ENCODE measurements around the gene ATP5F1D.
A peak's percentile ranks its signal among the peaks of the same experiment; 100 is the strongest.

Gene ATP5F1D

DNA sequence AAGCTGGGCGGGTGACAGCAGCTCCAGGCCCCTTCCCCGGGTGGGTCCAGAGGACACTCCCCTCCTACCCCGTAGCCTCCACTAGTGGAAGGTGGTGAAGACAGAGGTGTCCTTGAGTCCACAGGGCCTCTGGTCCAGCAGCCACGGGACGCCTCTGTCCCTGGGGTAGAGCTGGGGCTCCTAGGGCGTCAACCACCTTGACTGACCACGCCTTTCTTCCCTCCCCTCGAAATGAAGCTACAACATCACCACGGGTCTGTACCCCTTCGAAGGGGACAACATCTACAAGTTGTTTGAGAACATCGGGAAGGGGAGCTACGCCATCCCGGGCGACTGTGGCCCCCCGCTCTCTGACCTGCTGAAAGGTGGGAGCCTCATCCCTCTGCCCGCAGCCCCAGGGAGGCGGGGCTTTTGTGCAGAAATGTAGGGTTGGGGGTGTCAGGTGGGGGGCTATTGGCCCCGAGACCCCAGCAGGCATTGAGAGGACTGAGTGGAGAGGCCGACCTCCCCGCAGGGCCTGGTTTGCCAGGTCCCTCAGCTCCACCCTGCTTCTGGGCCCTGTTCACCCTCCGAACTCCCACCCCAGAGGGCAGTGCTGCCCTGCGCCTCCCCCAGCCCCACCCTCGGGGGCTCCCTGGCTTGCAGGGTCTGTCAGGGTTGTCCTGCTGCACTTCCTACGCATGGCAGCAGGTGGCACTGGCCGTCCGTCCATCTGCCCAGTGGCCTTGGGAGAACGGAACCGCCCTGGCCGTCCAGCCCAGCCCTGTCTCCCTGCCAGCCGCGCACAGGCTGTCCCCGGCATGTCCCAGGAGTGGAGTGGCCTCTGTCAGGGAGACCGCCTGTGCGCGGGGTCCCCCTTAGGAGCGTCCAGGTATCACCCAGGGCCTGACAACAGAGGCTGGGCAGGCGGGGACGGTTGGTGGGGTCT, 20.3 kb upstream of the ATP5F1D start:
- peak; percentile 88 for DNase-seq (ENCODE audit: low spot score)

DNA sequence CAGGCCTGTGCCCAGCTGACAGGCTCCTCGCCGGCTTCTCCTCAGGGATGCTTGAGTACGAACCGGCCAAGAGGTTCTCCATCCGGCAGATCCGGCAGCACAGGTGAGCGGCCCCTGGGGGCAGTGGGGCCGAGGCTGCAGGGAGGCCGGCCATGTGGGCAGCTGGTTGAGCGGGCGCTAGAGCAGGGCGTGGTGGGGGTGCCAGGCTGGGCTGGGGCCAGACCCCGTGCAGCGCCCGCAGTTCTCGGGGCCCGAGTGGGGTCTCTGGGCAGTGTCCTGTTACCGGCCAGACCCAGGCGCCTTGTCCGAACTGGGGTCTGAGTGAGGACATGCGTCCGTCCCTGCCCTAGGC, 19.7 kb upstream of the ATP5F1D start:
- no peak for DNase-seq (ENCODE audit: low spot score)

DNA sequence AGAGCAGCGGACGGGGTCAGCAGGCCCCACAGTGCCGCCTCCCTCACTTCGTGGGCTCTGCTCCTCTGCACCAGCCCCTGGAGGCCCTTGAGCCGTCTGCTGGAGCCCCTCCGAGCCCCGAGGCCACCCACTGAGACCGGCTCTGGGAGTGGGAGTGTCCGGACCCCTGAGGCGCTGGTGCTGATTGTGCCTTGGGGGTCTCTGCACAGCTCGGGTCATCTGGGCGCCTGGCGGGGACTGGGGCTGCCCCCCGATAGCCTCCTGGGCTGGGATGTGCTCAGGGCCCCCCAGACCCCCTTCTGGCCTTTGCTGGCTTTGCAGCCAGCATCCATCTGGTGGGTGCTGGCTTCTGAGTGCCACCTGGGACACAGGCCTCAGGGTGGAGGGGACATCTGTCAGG, 19.2 kb upstream of the ATP5F1D start:
- no peak for DNase-seq (ENCODE audit: low spot score)

DNA sequence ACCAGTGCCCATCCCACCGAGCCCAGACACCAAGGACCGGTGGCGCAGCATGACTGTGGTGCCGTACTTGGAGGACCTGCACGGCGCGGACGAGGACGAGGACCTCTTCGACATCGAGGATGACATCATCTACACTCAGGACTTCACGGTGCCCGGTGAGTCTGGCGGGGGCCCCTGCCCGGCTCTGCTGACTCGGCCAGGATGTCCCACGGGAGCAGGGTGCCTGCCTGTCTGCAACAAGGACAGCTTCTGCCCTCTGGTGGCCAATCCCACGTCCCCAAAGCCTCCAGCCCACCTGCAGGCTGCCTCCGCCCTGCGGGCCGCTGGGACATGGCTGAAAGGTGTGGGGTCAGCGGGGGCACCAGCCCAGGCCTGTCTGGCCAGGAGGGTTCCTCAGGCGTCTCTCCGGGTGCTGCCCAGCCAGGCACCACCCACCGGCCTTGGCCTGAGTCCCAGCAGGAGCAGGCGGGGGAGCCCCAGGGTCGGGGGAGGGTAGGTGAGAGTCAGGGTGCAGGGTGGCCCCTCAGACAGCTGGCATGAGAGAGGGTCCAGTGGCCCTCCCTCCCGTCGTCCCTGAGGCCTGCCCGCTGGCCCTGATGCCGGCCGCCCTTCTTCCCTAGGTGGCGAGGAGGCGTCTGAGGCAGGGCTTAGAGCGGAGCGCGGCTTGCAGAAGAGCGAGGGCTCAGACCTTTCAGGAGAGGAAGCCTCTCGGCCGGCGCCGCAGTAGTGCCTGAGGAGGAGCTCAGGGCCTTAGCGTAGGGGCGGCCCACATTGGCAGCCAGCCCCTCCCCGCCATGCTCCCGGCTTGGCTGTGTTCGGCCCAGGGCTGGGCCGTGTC, 18.3 kb upstream of the ATP5F1D start:
- peak; percentile 97 for DNase-seq (ENCODE audit: low spot score)

DNA sequence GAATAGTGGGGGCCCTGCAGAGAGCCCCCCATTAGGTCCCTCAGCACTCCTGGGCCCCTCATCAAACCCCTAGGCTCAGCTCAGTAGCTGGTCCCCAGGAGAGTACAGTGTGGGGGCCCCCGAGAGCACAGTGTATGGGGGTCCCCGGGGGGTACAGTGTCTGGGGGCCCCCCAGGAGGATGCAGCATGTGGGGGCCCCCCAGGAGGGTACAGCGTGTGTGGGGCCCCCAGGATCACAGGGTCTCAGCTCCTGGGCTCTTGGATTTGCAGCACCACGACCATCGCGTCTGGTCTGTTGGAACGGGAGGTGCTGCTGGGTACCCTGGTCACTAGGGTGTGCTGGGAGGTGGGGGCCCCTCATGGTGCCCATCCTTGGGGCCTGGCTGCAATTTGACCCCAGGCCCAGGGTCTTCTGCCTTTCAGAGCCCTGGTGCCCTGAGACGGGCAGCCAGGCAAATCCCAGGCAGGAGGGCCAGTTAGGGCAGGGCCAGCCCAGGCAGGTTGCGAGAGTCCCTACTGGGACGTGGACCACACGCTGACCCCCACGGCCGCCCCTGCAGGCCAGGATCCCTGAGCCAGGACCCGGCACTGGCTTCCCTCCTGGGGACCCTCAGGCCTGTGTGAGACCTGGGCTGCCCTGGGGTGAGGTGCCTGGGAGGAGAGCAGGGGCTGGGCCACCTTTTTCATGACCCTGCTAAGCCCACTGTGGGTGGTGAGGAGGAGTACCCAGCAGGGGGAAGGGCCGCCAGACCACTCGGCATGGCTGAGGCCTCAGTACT, 17.3 kb upstream of the ATP5F1D start:
- DNase-seq (ENCODE audit: low spot score), result no peak

DNA sequence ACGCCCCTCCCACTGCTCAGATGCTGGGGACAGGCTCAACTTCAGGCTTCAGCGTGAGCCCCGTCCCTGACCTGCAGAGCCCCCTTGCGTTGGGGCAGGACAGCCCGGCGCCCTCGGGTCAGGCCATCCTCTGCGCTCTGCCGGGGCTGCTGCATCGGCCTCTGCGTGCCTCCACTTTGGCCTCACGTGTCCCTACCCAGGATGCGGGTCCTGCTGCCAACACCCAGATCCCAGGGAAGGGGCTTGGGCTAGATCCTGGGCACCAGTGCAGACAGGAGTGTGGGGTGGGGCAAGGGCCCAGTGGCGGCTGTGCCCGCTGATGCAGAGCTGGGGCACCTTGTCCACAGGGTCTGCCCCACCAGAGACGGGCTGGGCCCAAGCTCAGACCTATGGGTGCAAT, 16.7 kb upstream of the ATP5F1D start:
- no peak for DNase-seq (ENCODE audit: low spot score)

DNA sequence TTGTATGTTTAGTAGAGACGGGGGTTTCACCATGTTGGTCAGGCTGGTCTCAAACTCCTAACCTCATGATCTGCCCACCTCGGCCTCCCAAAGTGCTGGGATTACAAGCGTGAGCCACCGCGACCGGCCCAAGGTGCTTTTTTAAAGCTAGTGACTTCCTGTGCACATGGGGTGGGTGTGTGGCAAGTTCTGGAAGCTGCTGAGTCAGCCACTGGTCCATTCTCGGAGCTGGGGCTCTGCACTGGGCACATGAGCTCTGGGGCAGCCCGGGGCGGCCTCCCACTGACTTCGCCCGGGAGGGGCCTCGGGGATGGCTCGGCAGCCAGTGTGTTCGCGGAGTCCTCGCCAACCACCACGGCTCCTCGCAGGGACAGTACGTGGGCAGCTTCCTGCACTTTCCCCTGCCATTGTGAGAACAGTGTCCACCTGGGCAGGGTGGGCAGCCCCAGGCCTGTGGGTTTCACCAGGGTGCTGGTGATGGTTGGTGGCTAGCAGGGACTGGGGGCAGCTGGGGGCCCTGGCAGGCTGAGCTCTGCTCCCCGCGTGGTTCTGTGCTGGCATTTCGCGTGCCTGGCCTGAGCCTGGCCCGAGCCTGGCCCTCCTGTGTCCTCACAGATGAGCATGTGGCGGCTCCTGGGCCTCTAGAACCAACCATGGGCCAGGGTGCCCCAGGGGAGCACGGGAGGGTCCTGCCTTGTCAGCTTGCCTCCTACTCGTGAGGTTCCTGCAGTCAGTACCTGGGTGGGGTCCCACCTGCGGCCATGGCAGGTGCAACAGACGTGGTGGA, 15.9 kb upstream of the ATP5F1D start:
- DNase-seq (ENCODE audit: low spot score), result no peak

DNA sequence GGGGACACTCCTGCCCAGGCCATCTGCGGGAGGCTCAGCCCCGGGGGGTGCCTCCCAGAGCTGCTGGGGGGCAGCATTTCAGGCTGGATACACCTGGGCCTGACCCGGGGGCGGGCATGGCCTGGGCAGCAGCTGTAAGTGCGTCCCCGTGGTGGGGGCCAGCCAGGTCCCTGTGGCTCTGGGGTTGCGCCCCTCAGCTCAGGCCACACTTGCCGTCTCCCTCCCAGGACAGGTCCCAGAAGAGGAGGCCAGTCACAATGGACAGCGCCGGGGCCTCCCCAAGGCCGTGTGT, 15.4 kb upstream of the ATP5F1D start:
- no peak for DNase-seq (ENCODE audit: low spot score)

DNA sequence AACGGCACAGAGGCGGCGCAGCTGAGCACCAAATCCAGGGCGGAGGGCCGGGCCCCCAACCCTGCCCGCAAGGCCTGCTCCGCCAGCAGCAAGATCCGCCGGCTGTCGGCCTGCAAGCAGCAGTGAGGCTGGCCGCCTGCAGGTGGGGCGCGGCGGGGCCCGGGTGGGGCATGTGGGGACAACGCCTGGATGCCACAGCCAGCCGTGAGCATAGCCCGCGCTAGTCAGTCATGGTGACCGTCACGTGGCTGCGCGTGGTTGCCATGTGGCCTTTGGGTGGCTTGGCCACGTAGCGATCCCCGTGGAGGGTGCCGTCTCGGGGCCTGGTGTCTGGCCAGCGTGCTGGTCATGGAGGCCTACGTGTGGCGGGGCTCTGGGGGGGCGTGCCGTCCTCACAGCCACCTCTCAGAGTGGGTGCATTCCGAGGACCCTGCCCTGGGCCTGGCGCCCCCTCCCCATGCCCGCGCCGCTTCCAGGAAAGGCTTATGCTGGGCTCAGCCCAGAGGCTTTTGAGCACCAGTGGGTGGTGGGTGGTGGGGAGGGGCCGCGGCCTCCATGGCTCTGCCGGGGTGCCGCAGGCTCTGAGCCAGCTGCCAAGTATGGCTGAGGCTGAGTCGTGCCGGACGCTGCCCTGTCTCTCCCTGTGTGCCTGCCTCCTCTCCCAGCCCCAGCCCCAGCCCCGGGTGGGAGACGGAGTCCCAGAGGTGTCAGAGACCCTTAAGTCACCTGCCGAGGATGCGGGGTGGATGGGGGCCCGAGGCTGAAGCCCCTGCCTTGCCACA, 14.8 kb upstream of the ATP5F1D start:
- no peak for DNase-seq (ENCODE audit: low spot score)

DNA sequence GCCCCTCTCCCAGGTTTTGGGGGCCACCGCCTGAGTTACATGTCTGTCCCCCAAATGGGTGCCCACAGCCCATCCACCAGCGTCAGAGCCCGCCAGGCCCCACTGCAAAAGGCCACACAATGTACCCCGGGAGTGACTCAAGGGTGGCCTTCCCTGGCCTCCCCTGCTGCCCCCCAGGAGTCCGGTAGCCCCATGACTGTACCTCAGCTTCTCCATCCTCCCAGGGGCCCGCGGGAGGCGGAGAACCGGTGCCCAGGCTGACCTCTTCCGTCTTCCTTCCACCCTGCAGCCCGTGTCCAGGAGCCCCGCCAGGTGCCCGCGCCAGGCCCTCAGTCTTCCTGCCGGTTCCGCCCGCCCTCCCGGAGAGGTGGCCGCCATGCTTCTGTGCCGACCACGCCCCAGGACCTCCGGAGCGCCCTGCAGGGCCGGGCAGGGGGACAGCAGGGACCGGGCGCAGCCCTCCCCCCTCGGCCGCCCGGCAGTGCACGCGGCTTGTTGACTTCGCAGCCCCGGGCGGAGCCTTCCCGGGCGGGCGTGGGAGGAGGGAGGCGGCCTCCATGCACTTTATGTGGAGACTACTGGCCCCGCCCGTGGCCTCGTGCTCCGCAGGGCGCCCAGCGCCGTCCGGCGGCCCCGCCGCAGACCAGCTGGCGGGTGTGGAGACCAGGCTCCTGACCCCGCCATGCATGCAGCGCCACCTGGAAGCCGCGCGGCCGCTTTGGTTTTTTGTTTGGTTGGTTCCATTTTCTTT, 14.1 kb upstream of the ATP5F1D start:
- DNase-seq (ENCODE audit: low spot score), result no peak

DNA sequence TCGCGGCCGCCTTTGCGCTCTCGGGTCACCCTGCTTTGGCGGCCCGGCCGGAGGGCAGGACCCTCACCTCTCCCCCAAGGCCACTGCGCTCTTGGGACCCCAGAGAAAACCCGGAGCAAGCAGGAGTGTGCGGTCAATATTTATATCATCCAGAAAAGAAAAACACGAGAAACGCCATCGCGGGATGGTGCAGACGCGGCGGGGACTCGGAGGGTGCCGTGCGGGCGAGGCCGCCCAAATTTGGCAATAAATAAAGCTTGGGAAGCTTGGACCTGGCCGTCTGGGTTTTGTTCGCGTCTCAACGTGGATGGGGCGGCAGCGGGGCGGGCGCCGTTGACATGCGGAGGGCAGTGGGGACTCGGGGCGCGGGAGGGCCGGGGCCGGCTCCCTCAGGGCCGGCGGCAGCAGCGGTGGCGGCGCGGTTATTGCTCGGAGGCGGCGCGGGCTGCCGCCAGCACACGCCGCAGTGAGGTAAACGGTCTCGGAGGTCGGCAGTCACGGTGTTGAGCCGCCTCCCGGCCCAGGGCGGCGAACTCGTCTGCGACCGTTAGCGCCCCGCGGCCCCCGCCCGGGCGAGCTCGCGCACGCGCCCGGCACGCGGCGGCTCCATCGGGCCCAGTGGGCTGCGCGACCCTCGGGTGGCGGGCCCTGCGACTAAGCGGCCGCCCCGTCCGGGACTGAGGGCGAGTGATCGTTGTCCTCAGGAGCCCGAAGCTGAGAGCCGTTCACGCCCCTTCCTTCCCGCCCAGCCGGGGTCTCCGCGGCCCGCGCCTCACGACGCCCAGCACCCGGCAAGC, 13.2 kb upstream of the ATP5F1D start:
- no peak for DNase-seq (ENCODE audit: low spot score)

DNA sequence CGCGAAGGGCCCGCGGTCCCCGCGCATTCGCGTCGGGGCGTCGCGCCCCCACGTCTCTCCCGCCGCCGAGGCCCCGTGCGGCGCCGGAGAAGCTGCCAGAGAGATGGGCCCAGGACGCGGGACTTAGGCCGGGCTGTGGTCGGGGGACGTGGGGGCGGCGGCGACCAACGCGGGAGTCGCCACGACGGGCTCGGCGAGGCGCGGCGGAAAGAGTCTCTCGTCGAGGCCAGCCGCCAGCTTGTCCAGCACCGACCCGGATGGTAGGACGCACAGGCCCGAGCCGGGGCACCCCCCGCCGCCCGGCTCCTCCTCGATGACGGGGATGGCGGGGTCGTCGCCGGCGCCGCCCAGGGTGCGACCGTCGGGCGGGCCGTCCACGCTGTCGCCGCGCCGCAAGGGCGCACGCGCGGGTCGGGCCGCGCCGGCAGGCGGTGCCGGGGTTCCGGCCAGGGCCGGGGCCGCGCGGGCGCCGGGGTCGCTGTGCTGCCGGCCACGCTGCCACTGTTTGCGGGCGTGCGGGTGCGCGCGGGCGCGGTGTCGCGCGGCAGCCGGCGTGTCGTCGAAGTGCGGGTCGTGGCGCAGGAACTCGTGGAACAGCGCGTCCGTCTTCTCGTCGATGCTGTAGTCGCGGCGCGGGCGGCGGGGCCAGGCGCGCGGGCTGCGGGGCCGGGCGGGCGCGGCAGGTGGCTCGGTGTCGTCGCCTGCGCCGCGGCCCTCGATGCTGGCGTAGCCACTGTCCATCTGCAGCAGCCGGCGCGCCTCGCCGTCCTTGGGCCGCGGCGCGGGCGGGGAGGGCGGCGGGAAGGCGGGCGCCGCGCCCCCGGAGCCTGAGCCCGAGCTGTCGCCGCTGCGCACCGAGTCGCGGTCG, 12.3 kb upstream of the ATP5F1D start:
- DNase-seq (ENCODE audit: low spot score), result no peak

DNA sequence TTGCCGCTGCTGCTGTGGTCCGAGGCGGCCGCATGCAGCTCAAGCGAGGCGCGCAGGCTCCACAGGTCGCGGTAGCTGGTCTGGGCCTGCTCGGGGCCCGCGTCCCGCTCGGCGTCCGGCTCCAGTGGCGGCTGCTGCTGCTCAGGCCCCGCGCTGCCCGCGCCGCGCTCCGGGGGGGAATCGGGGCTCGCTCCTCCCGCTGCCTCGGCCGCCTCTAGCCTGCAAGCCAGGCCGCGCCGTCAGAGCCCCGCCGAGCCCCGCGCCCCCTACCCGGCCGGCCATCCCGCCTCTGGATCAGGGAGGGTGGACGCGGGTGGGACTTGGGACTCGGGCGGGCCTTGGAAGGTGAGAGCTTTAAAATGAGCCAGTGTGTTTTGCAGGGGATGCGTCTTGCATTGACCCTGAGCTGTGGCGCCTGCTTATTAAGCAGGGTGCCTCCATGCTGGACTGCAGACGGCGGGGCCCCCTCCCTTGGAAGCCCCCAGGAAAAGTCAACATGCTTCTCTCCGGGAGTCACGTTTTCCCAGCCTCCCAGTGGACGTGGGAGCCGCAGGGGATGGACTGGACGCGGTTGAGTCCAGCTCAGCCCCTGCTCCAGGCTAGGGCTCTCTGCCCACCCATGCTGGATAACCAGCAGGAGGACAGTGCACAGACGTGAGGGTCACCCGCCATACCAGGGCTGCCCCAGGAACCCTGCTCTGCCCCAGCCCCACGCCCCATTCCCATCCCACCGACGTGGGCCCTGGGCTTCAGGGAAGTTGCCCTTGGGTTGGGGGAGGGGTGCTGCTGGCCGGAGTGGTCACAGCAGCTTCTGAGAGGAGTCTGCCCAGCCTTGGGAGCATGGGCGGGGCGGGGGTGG, 11.4 kb upstream of the ATP5F1D start:
- DNase-seq (ENCODE audit: low spot score), result no peak

DNA sequence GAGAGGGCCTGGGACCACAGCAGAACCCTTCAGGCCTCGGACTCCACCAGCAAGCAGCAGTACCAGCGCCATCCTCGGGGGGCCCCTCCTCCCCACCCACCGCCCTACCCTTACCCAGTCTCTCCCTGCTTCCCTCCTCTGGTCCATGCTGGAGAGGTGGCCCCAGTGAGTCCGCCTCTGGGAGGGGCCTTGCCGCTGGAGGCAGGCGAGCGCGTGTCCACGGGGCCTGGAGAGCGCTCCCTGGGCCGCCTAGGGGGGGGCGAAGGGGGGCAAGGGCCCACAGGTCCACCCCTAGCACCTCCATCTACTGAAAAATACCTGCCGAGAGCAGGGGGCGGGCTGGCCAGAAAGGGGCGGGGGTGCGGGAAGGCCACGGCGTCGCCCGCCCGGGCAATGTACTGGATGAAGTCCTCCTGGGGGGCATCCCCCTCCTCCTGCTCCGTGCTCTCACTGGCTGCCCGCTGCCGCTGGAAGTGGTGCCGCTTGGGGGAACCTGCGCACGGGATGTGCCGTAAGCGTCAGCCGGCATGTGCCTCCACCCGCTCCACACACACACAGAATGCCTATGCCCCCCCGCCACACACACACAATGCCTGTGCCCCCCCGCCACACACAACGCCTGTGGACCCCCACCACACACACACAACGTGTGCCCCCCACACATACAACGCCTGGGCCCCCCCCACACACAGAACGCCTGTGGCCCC, 10.6 kb upstream of the ATP5F1D start:
- DNase-seq (ENCODE audit: low spot score), result peak; percentile 49

DNA sequence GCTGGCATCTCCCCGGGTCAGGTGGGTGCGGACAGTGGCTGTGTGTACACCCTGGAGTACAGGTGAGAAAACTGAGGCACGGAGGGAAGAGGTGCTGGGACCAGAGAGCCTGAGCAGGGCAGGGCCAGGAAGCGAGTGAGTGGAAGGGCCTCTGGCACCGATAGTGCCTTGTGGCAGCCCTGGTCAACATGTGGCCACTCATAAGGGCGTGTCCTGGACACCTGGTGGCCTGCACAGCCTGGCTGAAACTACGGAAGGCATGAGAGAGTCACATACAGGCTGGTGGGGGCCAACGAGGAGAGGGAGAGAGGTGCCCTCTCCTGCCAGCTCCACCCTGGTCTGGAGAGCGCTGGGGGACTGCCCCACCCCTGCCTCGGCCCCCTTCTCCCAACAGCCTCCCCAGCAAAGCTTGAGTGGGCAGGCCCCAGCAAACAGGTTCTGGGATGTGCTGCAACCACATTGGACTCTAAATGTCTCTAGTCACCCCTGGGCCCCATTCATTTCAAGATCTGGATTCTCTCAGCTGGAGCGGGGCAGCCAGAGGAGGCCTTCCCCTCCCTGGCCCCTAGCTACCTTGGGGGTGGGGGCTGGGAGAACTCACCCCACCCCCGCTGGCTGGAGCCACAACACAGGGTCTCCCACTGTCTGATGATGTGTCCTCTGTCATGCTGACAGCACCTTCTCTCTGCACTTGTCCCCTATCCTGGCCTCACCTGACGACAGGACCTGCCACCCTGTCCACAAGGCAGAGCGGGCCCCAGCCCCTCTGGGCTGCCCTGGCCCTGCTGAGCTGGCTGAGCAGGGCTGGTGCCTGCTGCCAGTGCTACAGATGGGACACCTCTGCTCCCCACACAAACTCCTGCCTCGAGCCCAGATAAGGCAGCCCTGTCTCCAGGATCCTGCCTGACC, 9.6 kb upstream of the ATP5F1D start:
- DNase-seq (ENCODE audit: low spot score), result peak; percentile 32

DNA sequence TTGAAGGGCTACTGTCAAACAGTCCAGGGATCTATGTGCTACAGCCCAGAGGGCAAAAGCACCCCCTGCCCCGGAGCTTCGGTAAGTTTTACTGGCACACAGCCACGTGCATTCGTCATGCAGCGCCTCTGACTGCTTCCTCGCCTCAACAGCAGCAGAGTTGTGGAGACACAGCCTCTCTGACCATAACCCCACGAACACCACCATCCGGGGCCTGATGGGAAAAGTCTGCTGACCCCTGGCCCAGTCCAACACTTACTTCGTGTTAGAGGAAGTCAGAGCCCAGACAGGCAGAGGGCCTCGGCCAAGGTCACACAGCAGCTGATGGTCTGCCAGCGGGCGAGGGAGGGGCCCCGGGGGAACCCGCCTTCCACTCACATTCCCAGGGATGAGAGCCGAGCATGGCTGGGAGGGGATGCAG, 8.9 kb upstream of the ATP5F1D start:
- DNase-seq (ENCODE audit: low spot score), result no peak
